SU-DHL-6 (cell line): ENCODE results near the gene NLRP1.

Experiments
- H2AFZ ChIP-seq: fragments of 200-600 bp; sonication (generic); 2 replicates; pipeline ENCODE4 v1.6.1; 2014; ENCODE audit warnings: low read depth, mild to moderate bottlenecking, moderate library complexity, mixed read lengths, antibody characterized with exemption, low read length; ENCODE audit not compliant: severe bottlenecking
- H3F3A ChIP-seq: fragments of 200-600 bp; shearing (Covaris generic); 2 replicates; pipeline ENCODE4 v1.6.0; 2016; ENCODE audit warnings: antibody characterized with exemption, mild to moderate bottlenecking; ENCODE audit not compliant: insufficient read depth
- H3K27ac ChIP-seq: fragments of 200-600 bp; sonication (generic); 2 replicates; pipeline ENCODE4 v1.5.1; 2016; ENCODE audit warnings: low read depth, mild to moderate bottlenecking, low read length, moderate library complexity, mixed read lengths
- H3K27me3 ChIP-seq: fragments of 200-600 bp; sonication (generic), shearing (Covaris generic); 2 replicates; pipeline ENCODE4 v1.6.0; 2014; ENCODE audit warnings: mild to moderate bottlenecking, low read length
- H3K36me3 ChIP-seq: fragments of 200-600 bp; sonication (generic); 2 replicates; pipeline ENCODE4 v1.6.1; 2014; ENCODE audit warnings: mild to moderate bottlenecking, low read length, mixed read lengths
- H3K4me2 ChIP-seq: fragments of 300-600, 200-600 bp; shearing (Covaris generic), sonication (generic); 2 replicates; pipeline ENCODE4 v1.6.0; 2014; ENCODE audit warnings: low read length, low read depth, mild to moderate bottlenecking; ENCODE audit not compliant: poor library complexity, severe bottlenecking
- H3K4me3 ChIP-seq: fragments of 200-600 bp; sonication (generic); 2 replicates; pipeline ENCODE4 v1.5.1; 2014; ENCODE audit warnings: antibody characterized with exemption, low read length, mild to moderate bottlenecking, mixed read lengths; ENCODE audit not compliant: insufficient read depth, poor library complexity, severe bottlenecking
- H3K79me2 ChIP-seq: fragments of 200-600 bp; sonication (generic); 2 replicates; pipeline ENCODE4 v1.6.1; 2014; ENCODE audit warnings: mild to moderate bottlenecking, low read length, moderate library complexity; ENCODE audit not compliant: insufficient read depth
- H3K9ac ChIP-seq: fragments of 200-600 bp; sonication (generic); 2 replicates; pipeline ENCODE4 v1.7.0; 2014; ENCODE audit warnings: mild to moderate bottlenecking, low read length
- H3K9me2 ChIP-seq: fragments of 200-600 bp; sonication (generic); replicated peaks from 2 replicates; pipeline ENCODE4 v1.6.1; 2014; ENCODE audit warnings: low read length; ENCODE audit not compliant: insufficient read depth
- H3K9me3 ChIP-seq: fragments of 200-600 bp; sonication (generic); 2 replicates; pipeline ENCODE4 v1.6.1; 2014; ENCODE audit warnings: low read length, mixed read lengths; ENCODE audit not compliant: insufficient read depth
- H4K20me1 ChIP-seq: fragments of 200-600 bp; sonication (generic); 2 replicates; pipeline ENCODE4 v1.6.1; 2014; ENCODE audit warnings: low read depth, mild to moderate bottlenecking, antibody characterized with exemption, low read length, moderate library complexity, mixed read lengths
- CTCF ChIP-seq: fragments of 200-600 bp; sonication (generic); IDR thresholded peaks from one replicate; pipeline ENCODE4 v1.5.1; 2017; ENCODE audit warnings: antibody characterized with exemption, mild to moderate bottlenecking, low read length, moderate library complexity; ENCODE audit not compliant: insufficient read depth, poor library complexity, severe bottlenecking
- EZH2phosphoT487 ChIP-seq: fragments of 200-600 bp; sonication (generic), shearing (Covaris generic); conservative IDR thresholded peaks from 2 replicates; pipeline ENCODE4 v1.6.1; 2018; ENCODE audit warnings: mild to moderate bottlenecking, antibody characterized with exemption, low read length, moderate library complexity, mixed read lengths

The NLRP1 gene

DNA sequence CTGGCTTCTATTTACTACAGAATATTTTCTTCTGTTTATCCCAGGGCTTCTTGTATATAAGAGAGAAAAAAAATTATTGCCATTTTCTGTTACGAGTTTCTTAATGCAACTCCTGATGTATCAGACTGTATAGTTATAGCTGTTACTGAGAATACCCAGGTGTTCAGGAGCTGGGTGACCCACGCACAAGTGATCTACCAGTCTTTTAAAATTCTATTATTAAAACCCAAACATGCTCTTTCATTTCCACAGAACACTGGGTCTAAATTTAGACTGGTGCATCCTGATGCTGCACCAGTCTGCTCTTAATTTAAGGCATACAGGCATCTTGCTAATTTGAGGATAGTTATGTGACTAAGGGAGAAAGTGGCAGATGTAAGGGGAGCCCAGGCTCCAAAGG lies 31.2 kb upstream of the NLRP1 start:
- no peaks in the 10 kb centered on the region for H3K9me2 ChIP-seq
- TF ChIP-seq CTCF: no peak
- no peak for TF ChIP-seq EZH2phosphoT487
- H2AFZ ChIP-seq: no peak overlapping the region
- no peaks in the 10 kb centered on the region for H4K20me1 ChIP-seq
- H3K9me3 ChIP-seq: no peaks in the 10 kb centered on the region
- no peak overlapping the region for H3K9ac ChIP-seq
- no peaks in the 10 kb centered on the region for H3F3A ChIP-seq
- no peak overlapping the region for H3K27ac ChIP-seq
- no peak overlapping the region for H3K4me2 ChIP-seq
- no peaks in the 10 kb centered on the region for H3K79me2 ChIP-seq
- H3K27me3 ChIP-seq: no peaks in the 10 kb centered on the region
- H3K4me3 ChIP-seq: no peak overlapping the region
- H3K36me3 ChIP-seq: no peaks in the 10 kb centered on the region

GRCh38 chr17:5610956-5611355 lies 26.6 kb upstream of the NLRP1 start:
- H3K27ac ChIP-seq: no peak overlapping the region
- no peak overlapping the region for H3K9ac ChIP-seq

DNA sequence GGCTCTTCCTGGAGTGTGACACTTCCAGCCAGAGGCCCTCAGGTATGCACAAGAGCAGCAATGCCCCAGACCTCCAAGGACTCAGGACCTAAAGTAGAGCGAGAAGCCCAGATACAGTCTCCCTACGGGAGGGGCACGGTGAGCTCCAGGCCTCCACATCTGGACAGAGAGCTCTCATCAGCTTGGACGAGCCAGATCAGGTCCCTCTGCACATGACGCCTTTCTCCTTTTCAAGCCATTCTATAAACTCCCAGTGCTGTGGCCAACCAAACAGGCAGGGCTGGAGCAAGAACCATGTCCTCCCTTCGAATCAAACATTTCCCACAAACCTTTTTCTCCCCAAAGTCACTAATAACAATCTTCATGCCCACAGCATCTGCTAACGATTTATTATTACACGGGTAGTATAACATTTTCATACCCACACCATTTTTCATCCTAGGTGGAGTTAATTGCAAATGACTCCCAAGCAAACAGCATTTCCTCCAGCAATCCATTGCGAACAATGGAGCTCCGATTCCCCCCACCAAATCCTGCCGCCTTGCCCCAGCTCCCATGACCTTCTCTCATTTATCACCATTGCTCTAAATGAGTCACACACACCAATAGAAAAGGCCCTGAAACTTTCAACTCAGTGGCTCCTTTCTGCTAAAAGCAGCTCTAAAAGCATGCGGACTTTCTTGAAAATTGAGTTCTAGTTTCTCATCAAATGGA lies 24.2 kb upstream of the NLRP1 start:
- H2AFZ ChIP-seq: no peak overlapping the region
- H3F3A ChIP-seq: no peaks in the 10 kb centered on the region
- H3K4me3 ChIP-seq: no peak overlapping the region
- TF ChIP-seq EZH2phosphoT487 (no peak), CTCF (no peak)
- no peaks in the 10 kb centered on the region for H3K27me3 ChIP-seq
- H3K36me3 ChIP-seq: no peaks in the 10 kb centered on the region
- H4K20me1 ChIP-seq: no peaks in the 10 kb centered on the region
- no peak overlapping the region for H3K9ac ChIP-seq
- no peak overlapping the region for H3K4me2 ChIP-seq
- H3K9me2 ChIP-seq: no peaks in the 10 kb centered on the region
- no peaks in the 10 kb centered on the region for H3K9me3 ChIP-seq
- H3K79me2 ChIP-seq: no peaks in the 10 kb centered on the region
- no peak overlapping the region for H3K27ac ChIP-seq

More at GRCh38 chr17:5610956-5611355, 26.6 kb upstream of the NLRP1 start:
- no peaks in the 10 kb centered on the region for H3K79me2 ChIP-seq
- H3K9me3 ChIP-seq: no peaks in the 10 kb centered on the region
- no peaks in the 10 kb centered on the region for H3K27me3 ChIP-seq
- no peaks in the 10 kb centered on the region for H3K36me3 ChIP-seq
- no peaks in the 10 kb centered on the region for H3K9me2 ChIP-seq
- no peak overlapping the region for H3K4me3 ChIP-seq
- H2AFZ ChIP-seq: no peak overlapping the region
- H3F3A ChIP-seq: no peaks in the 10 kb centered on the region
- no peak overlapping the region for H3K4me2 ChIP-seq
- TF ChIP-seq CTCF: no peak
- no peak for TF ChIP-seq EZH2phosphoT487
- no peaks in the 10 kb centered on the region for H4K20me1 ChIP-seq
